HK-2 (cell line): ENCODE measurements around the gene NRSN2.
"Not testable (repeated sequence)": the region's sequence is repeated elsewhere in the genome, so short reads cannot be mapped to it uniquely, and the experiment has no call there.

ENCODE experiments used
- DNase-seq: peaks from one replicate; pipeline ENCODE4 v3.0.0-alpha.2; 2018; ENCODE audit not compliant: unreplicated experiment

The NRSN2 gene

GRCh38 chr20:375265-375889 is 28.5 kb downstream of the NRSN2 start:
- DNase-seq, result no peak

GRCh38 chr20:376089-376488 is 29.2 kb downstream of the NRSN2 start:
- no peak for DNase-seq

- no peak for DNase-seq
Observed at GRCh38 chr20:376750-377149, 29.8 kb downstream of the NRSN2 start.

GRCh38 chr20:377578-377977 is 30.7 kb downstream of the NRSN2 start:
- DNase-seq, result not testable (repeated sequence)

GRCh38 chr20:378961-379336 is 32.0 kb downstream of the NRSN2 start:
- DNase-seq, result no peak

- DNase-seq, result peak; percentile 88
Observed at GRCh38 chr20:380763-381580, 34.1 kb downstream of the NRSN2 start.

GRCh38 chr20:381581-382290 is 34.8 kb downstream of the NRSN2 start:
- peak; percentile 95 for DNase-seq

GRCh38 chr20:382291-383115 is 35.6 kb downstream of the NRSN2 start:
- DNase-seq, result no peak

- no peak for DNase-seq
Observed at GRCh38 chr20:383889-384288, 37.0 kb downstream of the NRSN2 start.

- DNase-seq, result no peak
Observed at GRCh38 chr20:384723-385122, 37.8 kb downstream of the NRSN2 start.

GRCh38 chr20:385448-385847 is 38.5 kb downstream of the NRSN2 start:
- no peak for DNase-seq

- not testable (repeated sequence) for DNase-seq
Observed at GRCh38 chr20:386634-387033, 39.7 kb downstream of the NRSN2 start.

GRCh38 chr20:387520-387919 is 40.6 kb downstream of the NRSN2 start:
- no peak for DNase-seq

- DNase-seq, result no peak
Observed at GRCh38 chr20:388034-388994, 41.4 kb downstream of the NRSN2 start.

- no peak for DNase-seq
Observed at GRCh38 chr20:389220-389619, 42.3 kb downstream of the NRSN2 start.

- peak; percentile 90 for DNase-seq
Observed at GRCh38 chr20:391041-391711, 44.3 kb downstream of the NRSN2 start.

GRCh38 chr20:393296-393695 is 46.4 kb downstream of the NRSN2 start:
- not testable (repeated sequence) for DNase-seq

- no peak for DNase-seq
Observed at GRCh38 chr20:396252-396618, 49.3 kb downstream of the NRSN2 start.

- DNase-seq, result no peak
Observed at GRCh38 chr20:396619-397431, 49.9 kb downstream of the NRSN2 start.
